Choroid plexus epithelial cell (primary cell): ENCODE data around the gene DNASE1L2.

ENCODE experiments used
- DNase-seq: peaks from one replicate; pipeline ENCODE4 v3.0.0-alpha.2; 2010; ENCODE audit warnings: low read depth
- H3K4me3 ChIP-seq: 2 replicates; pipeline ENCODE4 v1.5.1; 2011; ENCODE audit warnings: low read depth, mild to moderate bottlenecking, control low read depth, low read length, moderate library complexity
- TF ChIP-seq, protein P1 (sequence below): conservative IDR thresholded peaks from 2 replicates; pipeline ENCODE4 v1.5.1; 2011; ENCODE audit warnings: low read depth, mild to moderate bottlenecking, control low read depth, inconsistent platforms, low read length, moderate library complexity

The DNASE1L2 gene

DNA sequence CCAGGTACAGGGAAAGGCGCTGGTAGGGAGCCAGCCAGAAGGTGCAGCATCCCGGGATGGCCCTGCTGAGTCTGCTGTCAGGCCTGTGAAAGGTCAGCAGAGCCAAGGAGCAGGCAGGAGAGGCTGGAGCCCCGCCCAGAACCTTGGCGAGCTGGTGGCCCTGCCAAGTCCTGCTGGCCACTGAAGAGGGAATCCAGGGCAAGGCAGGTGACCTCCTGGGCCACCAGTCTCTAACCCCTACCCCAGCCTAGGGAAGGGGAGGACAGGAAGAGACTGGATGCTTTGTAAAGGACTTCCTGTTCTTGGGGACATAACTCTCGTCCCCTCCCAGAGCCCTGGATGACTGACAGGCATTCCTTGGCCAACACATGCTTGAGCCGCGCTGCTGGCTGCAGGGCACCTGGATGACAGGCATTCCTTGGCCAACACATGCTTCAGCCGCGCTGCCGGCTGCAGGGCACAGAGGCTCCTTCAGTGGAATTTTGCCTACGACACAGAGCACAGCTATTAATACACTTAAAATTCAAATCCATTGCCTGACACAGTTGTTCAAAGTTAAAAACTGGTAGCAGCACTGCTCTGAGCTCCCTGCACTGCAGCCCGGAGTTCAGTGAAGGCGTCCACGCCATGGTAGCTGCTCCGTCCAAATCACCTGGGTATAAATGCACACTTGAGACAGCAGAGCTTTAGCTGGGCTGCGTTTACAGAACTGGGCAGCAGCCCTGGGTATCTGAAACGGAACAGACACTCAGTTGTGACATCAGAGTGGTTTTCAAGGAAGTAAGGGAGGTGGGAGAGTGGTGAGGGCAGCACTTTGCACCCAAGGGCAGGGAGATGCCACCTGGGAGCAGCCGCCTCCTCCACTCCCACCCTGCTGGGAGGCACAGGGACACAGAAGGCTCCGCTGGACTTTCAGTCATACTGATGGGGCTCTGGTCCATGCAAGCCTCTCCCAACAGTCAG lies 23.6 kb upstream of the DNASE1L2 start:
- no peak for DNase-seq
- peak overlapping the region; percentile 68 for H3K4me3 ChIP-seq
- TF ChIP-seq, protein P1, sequence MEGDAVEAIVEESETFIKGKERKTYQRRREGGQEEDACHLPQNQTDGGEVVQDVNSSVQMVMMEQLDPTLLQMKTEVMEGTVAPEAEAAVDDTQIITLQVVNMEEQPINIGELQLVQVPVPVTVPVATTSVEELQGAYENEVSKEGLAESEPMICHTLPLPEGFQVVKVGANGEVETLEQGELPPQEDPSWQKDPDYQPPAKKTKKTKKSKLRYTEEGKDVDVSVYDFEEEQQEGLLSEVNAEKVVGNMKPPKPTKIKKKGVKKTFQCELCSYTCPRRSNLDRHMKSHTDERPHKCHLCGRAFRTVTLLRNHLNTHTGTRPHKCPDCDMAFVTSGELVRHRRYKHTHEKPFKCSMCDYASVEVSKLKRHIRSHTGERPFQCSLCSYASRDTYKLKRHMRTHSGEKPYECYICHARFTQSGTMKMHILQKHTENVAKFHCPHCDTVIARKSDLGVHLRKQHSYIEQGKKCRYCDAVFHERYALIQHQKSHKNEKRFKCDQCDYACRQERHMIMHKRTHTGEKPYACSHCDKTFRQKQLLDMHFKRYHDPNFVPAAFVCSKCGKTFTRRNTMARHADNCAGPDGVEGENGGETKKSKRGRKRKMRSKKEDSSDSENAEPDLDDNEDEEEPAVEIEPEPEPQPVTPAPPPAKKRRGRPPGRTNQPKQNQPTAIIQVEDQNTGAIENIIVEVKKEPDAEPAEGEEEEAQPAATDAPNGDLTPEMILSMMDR: no peak

DNA sequence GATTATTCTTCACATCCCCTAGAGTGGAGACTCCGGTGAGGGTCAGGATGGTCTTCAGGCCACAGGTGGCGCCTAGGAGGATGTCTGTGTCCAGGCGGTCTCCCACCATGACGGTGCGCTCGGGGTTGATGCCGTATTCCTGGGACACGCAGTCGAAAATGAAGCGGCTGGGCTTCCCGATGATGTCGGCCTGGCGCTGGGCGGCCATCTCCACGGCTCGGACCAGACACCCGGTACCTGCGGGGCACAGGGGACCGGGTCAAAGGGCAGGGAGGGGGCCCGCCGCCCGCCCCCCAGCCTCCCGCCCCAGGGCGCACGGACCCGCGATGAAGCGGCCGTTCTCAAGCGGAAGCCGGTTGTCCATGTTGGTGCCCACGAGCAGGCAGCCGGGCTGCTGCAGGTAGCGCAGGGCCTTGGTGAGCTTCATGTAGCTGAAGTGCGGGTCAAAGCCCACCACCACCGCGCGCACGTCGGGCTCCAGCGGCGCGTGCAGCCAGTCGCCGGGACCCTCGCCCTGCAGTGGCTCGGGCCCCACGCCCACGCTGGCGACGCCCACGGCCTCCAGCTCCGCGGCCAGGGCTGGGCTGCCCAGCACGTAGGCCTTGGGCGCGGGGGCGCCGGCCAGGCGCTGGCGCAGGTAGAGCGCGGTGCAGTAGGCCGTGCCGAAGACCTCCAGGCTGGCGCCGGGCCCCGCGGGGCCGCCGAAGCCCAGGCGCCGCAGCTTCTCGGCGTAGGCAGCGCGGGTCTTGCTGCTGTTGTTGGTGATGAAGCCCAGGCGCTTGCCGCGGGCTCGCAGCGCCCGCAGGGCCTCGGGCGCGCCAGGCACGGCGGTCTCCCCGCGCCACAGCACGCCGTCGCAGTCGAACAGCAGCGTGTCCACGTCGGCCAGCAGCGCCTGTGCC lies 22.2 kb upstream of the DNASE1L2 start:
- H3K4me3 ChIP-seq: peak overlapping the region; percentile 68
- DNase-seq: peak; percentile 17
- TF ChIP-seq, protein P1: peak; percentile 22

DNA sequence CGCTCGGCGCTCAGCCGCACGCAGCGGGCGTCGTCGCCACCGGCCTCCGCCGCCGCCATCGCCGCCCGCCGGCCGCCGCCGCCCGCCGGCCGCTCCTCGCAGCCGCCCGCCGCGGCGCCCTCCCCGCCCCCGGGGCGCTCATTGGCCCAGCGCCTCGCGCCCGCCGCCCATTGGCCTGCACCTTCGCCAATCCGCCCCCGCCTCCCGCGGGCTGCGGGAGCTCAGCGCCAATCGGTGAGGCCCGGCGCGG lies 21.6 kb upstream of the DNASE1L2 start, which contains the start of gene PGP:
Gene PGP, minus strand, starts transcription at position 122 of the 250 bp plus-strand sequence. Its CDS starts 63 bp downstream, at position 59.
- no peak for DNase-seq
- peak within 1 kb of the TSS; percentile 82 for H3K4me3 ChIP-seq
- TF ChIP-seq, protein P1: no peak

DNA sequence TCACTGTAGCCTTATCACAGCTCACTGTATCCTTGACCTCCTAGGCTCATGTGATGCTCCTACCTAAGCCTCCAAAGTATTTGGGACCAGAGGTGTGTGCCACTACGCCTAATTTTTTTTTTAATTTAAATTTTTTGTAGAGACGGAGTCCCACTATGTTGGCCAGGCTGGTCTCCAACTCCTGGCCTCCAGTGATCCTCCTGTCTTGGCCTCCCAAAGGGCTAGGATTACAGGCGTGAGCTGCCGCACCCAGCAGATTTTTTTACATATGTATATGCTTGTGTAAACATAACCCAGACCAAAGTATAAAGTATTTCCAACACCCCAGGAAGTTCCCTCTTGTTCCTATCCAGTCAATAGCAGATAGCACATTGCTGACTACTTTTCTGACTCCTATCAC lies 19.9 kb upstream of the DNASE1L2 start:
- TF ChIP-seq, protein P1: no peak
- no peak overlapping the region for H3K4me3 ChIP-seq
- DNase-seq: no peak

DNA sequence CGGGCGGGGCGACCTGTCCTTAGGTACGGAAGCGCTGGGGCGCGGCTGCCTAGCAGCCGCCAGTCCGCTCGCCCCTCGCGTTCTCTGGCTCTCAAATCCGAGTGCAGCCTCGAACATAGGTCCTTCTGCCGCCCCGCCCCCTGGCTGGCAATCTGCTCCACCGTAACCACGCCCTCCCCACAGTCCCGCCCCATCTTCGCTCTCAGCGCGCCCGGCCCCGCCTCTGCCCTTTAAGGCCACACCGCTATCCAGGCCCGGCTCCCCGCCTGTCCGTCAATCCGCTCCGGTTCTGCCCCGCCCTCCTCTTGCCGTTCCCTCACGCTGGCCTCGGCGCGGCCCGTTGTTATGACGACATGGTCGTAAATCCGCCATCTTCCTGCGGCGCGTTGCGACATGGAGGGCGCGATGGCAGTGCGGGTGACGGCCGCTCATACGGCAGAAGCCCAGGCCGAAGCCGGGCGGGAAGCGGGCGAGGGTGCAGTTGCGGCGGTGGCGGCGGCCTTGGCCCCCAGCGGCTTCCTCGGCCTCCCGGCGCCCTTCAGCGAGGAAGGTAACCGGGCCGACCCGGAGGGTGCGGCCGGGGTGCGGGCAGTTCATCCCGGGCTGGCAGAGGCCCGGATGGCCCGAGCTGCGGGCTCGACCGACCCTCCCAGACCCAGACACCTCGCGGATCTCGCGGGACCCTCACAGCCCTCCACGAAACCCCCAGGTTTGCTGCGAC lies 12.9 kb upstream of the DNASE1L2 start, which contains the start of gene E4F1:
Gene E4F1, plus strand, starts transcription at position 371 of the 721 bp plus-strand sequence. Its CDS starts 23 bp downstream, at position 394.
- peak; percentile 100 for DNase-seq
- TF ChIP-seq, protein P1: no peak
- H3K4me3 ChIP-seq: peak within 1 kb of the TSS; percentile 86

DNA sequence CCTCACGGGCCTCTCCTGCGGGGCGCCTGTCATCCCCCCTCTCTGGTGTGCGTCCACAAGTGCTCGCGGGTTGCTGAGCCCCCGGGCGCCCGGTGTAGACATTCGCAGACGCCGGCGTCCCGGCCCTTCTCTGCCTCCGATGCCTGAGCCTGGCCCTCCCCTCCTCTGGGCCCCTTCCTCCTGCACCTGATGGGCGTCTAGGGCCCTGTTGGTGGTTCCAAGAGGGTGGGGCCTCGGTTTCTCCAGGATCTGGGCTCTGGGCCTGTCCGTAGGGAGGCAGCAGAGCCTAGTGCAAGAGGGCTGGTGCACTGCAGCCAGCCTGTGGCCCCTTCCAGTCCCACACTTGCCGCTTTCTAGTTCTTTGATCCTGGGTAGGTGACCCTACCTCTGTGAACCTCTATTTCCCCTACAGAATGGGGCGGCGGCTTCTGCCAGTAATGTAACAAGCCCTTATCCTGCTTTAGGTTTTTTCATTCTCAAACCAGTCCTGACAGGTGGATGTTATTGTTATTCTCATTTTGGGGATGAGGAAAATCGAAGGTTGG lies 12.2 kb upstream of the DNASE1L2 start:
- peak overlapping the region; percentile 86 for H3K4me3 ChIP-seq
- peak; percentile 71 for DNase-seq
- TF ChIP-seq, protein P1: peak; percentile 55
